Right ventricle myocardium superior (tissue), 1 donor: Measurements from ENCODE around the gene CEP152. TPM values are rescaled to one million over a fixed set of nuclear protein-coding genes. Genes with fewer than 3 reads are reported as not detected.
A peak's percentile ranks its signal among the peaks of the same experiment; 100 is the strongest.
"Not testable (repeated sequence)": the region's sequence is repeated elsewhere in the genome, so short reads cannot be mapped to it uniquely, and the experiment has no call there.

Experiments used
- ATAC-seq: fragments of 200-7000 bp; cut with Tn5 transposase; one replicate; pipeline ENCODE4 v1.9.1; 2020; ENCODE audit warnings: mild to moderate bottlenecking; ENCODE audit not compliant: poor library complexity
- DNase-seq: peaks from one replicate; pipeline ENCODE4 v3.0.0-alpha.2; 2020
- intact Hi-C: fragments of 100-400 bp; cut with DNase I; formaldehyde crosslinking; loops from one replicate; pipeline ENCODE4 v1.11.2; 2022
- total RNA-seq: library from RNA; stranded (reverse); fragmentation: NEBNext Ultra II Directional; extraction: Animal tissue kit (Norgen Biotek cat#: 25700); gene quantifications from one replicate; pipeline ENCODE4 v1.2.1, GENCODE V29; 2021
- donor health status: DM: no; HTN: yes; CAD: no; lungs with severe emphysema.

CEP152 gene
- total RNA-seq, 1 donor from 2014 or later: 1.3 TPM

- ATAC-seq: no peak
- DNase-seq: no peak
- intact Hi-C loops: no loop called here
Measured at GRCh38 chr15:48823706-48824105, 12.8 kb upstream of the CEP152 start.

DNA sequence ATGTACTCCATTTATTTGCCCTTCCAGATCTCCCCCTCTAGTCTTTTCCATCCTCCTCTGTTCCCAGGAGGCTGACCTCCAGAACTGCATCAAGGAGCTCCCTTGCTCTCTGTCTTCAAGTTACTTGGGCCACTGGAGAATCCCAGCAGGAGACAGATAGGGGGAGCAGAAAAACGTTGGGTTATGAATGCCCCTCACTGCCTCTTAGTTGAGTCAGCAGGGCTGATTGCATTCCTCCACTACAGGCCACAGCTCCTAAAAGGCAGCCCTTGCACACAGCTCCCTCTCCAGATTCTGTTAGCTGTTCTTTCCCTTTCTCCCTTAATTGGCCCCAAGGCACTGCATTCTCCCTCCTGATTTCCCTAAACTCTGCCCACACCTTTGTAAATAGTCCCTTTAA lies 12.4 kb upstream of the CEP152 start:
- ATAC-seq: no peak
- DNase-seq: no peak
- intact Hi-C loops: no loop called here

GRCh38 chr15:48814286-48814685 lies 3.4 kb upstream of the CEP152 start:
- ATAC-seq (no peak), DNase-seq (no peak)
- intact Hi-C loops: no loop called here

DNA sequence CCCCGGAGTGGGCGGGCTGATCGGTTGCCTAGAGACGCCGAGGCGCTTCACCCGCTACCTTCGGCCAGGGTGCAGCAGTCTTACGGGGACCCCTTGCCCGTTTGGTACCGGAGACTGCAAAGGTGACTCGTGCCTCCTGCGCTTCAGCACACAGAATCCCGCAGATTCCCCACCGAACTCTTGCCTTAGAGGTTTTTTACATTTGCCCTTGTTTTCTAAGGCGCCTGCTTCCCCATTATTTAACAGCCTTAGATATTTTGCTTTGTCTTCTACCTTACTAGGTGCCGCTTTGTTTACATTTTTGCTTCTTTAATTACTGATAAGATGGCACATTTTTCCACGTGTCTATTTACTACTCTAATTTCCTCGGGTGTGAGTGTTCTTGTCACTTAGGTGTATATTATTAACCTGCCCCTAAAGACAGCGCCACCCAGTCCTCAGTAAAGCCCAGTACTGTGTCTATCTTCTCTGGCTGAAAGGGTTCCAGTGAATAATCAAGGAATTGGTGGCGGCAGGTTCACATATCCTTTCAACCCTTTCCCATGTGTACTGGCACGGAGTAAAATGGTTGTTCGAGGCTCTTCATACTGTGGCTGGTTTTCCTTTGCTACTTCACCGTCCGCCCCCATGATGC lies 573 bp upstream of the CEP152 start:
- intact Hi-C loops: no loop called here
- ATAC-seq: peak; percentile 9
- no peak for DNase-seq

- intact Hi-C loops: no loop called here
- no peak for ATAC-seq
- DNase-seq: no peak
Measured at GRCh38 chr15:48806151-48806550, 4.7 kb downstream of the CEP152 start.

DNA sequence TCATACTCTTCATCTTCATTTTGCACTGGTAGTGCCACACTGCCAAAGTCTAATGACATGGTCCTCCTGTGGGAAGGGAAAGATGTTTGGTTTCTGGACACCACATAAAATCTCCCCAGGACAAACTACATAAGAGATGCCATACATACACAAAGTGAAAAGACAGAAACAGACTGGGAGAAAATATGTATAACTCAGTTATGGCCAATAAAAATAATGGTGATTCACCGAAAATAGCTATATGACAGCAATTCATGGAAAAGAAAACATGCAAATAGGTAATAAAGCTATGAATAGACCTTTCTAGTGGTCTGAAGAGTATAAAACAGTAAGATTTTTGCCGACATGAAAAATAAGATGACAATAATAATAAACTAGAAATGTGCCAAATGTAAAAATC lies 5.3 kb downstream of the CEP152 start:
- ATAC-seq (no peak), DNase-seq (no peak)
- intact Hi-C loops: no loop called here

- no peak for ATAC-seq
Measured at GRCh38 chr15:48803877-48804276, 7.0 kb downstream of the CEP152 start.

DNA sequence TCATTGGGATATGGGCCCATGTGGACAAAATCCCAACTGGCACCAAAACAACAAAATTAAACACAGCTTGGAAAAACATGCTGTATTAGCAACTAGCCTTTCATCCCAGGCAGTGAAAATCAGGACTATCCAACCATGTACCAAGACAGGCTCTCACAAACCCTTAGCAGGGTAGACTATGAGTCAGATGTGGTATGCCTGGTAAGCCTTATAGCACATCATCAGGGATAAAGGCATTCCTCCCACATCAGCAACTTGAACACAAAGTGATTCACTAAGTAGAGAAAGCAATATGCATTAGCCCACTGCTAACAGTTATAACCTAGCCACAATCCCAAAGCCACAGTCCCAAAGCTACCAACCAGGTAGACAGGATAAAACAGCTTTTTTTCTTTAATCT lies 8.0 kb downstream of the CEP152 start:
- DNase-seq (no peak), ATAC-seq (no peak)
- intact Hi-C loops: loop anchor here (5.0 kb wide), 1 partner anchor 441 kb away; no protein-coding TSS in a partner anchor

More at GRCh38 chr15:48803877-48804276, 7.0 kb downstream of the CEP152 start:
- intact Hi-C loops: loop anchor here (5.0 kb wide), 1 partner anchor 442 kb away; no protein-coding TSS in a partner anchor
- DNase-seq: no peak

DNA sequence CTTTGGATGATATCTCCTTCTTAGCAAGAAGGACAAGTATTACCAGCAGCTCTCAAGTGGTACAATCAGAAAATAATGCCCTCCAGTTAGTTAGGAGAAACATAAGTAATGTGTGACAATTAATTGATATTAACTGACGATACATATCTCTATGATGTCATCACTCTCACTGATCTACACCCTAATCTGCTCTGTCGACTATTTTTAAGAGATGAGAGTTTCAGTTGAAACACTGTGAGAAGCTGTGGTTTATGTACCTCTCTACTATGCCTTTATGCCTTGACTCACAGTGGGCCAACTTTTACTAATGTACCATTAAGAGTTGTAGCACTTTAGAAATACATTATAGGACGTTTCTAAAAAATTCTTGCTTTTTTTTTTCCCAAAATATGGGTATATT lies 8.6 kb downstream of the CEP152 start:
- DNase-seq (no peak), ATAC-seq (no peak)
- intact Hi-C loops: loop anchor here (5.0 kb wide), 1 partner anchor 440 kb away; no protein-coding TSS in a partner anchor

GRCh38 chr15:48800811-48801455 lies 9.9 kb downstream of the CEP152 start:
- intact Hi-C loops: loop anchor here (5.0 kb wide), 1 partner anchor 439 kb away; no protein-coding TSS in a partner anchor

GRCh38 chr15:48800245-48800644 lies 10.6 kb downstream of the CEP152 start:
- intact Hi-C loops: loop anchor here (5.0 kb wide), 1 partner anchor 438 kb away; no protein-coding TSS in a partner anchor
- no peak for ATAC-seq
- no peak for DNase-seq

More at GRCh38 chr15:48800811-48801455, 9.9 kb downstream of the CEP152 start:
- DNase-seq (no peak), ATAC-seq (peak; percentile 64)

GRCh38 chr15:48798319-48798718 lies 12.6 kb downstream of the CEP152 start:
- no peak for ATAC-seq
- intact Hi-C loops: no loop called here
- no peak for DNase-seq

- DNase-seq (no peak), ATAC-seq (no peak)
- intact Hi-C loops: no loop called here
Measured at GRCh38 chr15:48796930-48797329, 13.9 kb downstream of the CEP152 start.

DNA sequence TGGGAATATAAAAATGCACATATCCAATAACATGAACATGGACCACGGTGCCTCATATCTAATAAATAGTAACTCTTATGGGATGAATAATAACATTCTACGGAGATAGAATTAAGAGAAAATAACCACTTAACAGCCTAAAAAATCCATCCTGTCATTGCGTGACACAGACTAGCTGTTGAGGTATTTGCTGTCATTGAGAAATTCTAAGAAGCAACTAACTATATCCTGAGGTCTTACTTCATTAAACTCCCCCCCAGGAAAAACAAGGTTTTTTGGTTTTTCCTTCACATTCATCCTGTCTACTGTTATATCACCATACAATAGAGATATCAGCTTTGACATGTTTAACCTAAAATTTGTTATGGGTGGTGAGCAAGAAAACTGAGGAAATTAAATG lies 14.3 kb downstream of the CEP152 start:
- DNase-seq: no peak
- intact Hi-C loops: no loop called here
- ATAC-seq: no peak

- ATAC-seq: no peak
- intact Hi-C loops: no loop called here
Measured at GRCh38 chr15:48795901-48796300, 15.0 kb downstream of the CEP152 start.

DNA sequence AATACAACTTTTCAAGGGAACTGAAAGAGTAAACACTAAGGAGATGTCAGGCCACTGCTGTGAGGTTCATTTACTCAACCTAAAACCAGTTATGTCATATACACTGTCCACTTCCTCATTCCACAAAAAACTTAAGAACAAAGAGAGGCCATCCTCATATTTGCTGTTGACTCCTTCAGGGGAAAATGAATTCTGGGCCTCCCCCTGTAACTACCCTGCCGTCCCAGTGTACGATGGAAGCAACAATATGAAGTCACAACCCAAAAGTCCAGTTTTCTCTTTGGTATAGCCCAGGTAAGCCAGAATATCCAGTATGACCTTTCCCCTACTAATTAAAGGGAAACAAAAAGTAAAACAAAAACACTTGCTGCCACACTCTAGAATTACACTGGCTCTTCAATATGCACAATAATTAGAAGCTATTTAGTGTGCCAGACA lies 16.2 kb downstream of the CEP152 start:
- DNase-seq (no peak), ATAC-seq (peak; percentile 62)
- intact Hi-C loops: no loop called here

More at GRCh38 chr15:48795901-48796300, 15.0 kb downstream of the CEP152 start:
- DNase-seq: no peak

DNA sequence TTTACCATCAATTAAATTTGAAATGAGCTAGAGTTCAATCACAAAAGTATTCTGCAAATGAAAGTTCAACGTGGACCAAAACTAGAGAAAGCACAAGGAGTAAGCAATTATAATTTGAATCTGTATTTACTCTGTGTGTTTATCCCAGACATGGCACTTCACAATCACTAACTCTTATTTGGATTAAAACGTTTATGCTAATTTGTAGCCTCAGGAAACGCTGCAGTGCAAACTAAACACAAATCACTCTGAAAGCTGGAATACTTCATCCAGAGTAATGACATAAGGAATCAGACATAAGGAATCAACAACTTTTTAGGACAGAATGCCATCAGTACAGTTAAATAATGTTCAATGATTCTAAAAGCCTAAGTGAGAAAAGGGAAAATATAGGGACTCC lies 18.5 kb downstream of the CEP152 start:
- intact Hi-C loops: no loop called here
- DNase-seq (no peak), ATAC-seq (no peak)

GRCh38 chr15:48790466-48791115 lies 20.3 kb downstream of the CEP152 start:
- ATAC-seq, DNase-seq, intact Hi-C loops: not testable (repeated sequence)

- DNase-seq (no peak), ATAC-seq (peak; percentile 57)
- intact Hi-C loops: no loop called here
Measured at GRCh38 chr15:48785712-48786111, 25.2 kb downstream of the CEP152 start.

GRCh38 chr15:48785195-48785594 lies 25.7 kb downstream of the CEP152 start:
- DNase-seq: peak; percentile 44
- intact Hi-C loops: no loop called here
- peak; percentile 59 for ATAC-seq
